DMS79 (cell line): ENCODE measurements around the gene PLXNB2.
A peak's percentile ranks its signal among the peaks of the same experiment; 100 is the strongest.
"Not testable (repeated sequence)": the region's sequence is repeated elsewhere in the genome, so short reads cannot be mapped to it uniquely, and the experiment has no call there.

Experiments used
- DNase-seq: peaks from one replicate; lab custom pipeline; 2025; lab: John Stamatoyannopoulos, UW

Gene PLXNB2

GRCh38 chr22:50325444-50326224 lies 18.2 kb upstream of the PLXNB2 start:
- DNase-seq, result no peak

DNA sequence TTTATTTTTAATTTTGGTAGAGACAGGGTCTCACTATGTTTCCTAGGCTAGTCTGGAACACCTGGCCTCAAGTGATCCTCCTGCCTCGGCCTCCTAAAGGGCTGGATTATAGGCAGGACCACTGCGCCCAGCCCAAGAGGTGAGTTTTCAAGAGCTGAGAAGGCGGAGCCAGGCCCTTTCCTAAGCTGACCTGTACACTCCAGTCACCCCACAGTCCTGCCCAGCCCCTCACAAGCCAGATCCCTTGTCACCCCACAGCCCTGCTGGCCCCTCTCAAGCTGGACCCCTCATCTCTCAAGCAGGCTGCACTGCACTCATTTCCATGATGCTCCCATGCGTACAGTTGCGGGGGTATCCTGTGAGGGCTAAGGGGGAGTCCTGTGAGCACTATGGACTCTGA lies 16.5 kb upstream of the PLXNB2 start:
- no peak for DNase-seq

DNA sequence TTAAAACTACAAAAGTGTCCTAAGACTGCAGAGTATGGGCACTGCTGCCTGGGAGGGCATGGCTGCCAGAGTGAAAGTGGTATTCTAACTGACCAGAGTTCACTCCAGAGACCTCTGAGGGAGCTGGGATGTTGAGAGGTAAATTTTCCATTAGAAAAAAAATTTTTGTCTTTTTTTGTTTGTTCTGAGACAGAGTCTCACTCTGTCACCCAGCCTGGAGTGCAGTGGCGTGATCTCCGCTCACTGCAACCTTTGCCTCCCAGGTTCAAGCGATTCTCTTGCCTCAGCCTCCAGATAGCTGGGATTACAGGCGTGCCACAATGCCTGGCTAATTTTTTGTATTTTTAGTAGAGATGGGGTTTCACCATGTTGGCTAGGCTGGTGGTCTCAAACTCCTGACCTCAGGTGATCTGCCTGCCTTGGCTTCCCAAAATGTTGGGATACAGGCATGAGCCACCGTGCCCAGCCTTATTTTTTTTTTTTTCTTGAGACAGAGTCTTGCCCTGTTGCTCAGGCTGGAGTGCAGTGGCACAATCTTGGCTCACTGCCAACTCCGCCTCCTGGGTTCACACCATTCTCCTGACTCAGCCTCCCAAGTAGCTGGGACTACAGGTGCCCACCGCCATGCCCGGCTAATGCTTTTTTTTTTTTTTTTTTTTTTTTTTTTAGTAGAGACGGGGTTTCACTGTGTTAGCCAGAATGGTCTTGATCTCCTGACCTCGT lies 15.1 kb upstream of the PLXNB2 start:
- not testable (repeated sequence) for DNase-seq

- DNase-seq, result no peak
Observed at GRCh38 chr22:50320671-50321325, 13.4 kb upstream of the PLXNB2 start.

DNA sequence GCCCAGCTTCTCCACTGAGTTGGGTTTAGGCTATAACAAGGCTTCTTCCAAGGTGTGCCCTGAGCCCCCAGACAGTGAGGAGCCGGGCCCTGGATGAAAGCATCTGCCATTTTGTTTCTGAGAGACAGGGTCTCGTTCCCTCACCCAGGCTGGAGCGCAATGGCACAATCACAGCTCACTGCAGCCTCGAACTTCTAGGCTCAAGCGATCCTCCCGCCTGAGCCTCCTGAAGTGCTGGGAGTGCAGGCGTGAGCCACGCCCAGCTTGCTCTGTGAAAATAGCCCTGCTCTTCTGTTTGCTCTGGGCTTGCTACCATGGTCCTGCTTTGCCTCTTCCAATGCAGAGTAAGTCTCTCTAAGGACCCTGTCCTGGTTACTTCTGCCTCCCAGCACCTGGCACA lies 12.7 kb upstream of the PLXNB2 start:
- DNase-seq, result no peak

DNA sequence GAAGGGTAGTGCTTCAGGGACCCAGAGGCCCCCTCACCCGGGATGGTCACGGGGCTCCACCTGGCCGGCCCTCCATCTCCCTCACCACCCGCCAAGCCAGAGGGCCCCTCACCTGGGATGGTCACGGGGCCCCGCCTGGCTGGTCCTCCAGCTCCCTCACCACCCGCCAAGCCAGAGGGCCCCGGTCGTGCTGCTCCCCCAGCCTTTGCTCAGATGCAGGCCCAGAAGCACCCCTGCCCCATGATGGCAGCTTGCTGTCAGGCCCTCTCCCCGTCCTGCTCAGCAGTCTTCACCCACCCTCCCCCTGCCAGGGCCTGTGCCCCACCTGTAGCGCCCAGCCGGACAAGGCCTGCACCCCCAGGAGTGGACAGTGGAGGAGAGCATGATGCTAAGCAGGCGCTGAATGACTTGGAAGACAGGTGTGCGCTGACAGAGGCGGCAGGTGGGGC lies 12.1 kb upstream of the PLXNB2 start:
- DNase-seq, result no peak

DNA sequence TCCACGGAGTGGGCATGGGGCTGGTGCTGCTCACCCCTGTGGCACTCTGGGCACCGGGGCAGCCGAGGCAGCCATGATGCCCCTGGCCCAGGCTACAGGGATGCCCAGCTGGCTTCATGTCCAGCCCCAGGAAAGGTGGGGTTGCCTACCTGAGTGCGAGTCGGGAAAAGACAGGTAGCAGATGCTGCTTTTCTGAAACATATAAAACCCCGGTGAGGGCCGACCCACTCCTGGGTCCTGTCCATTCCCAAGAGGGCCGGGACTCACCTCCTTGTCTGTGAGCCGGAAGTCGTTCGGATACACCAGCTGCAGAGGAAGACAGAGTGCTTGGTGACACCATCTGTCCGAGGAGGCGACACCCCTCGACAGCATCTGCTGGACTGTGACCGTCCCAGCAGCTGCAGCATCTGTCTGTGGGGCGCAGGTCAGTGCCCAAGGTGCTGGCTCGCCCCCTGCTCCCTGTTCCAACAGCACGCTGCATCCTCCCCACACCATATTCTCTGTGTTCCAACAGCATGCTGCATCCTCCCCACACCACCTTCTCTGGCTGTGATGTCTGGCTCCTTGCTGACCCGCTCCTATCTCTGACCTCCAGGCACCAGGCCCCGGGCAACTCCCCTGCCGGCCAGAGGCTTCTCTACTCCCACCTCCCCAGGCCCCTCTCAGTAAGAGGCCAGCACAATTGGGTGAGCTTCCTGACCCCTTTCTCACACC lies 11.4 kb upstream of the PLXNB2 start:
- DNase-seq, result no peak

GRCh38 chr22:50318356-50318697 lies 10.9 kb upstream of the PLXNB2 start:
- DNase-seq, result no peak

- DNase-seq, result no peak
Observed at GRCh38 chr22:50317674-50318073, 10.2 kb upstream of the PLXNB2 start.

GRCh38 chr22:50317178-50317577 lies 9.7 kb upstream of the PLXNB2 start:
- no peak for DNase-seq

- DNase-seq, result no peak
Observed at GRCh38 chr22:50316114-50317065, 8.9 kb upstream of the PLXNB2 start.

- DNase-seq, result no peak
Observed at GRCh38 chr22:50315289-50316113, 8.1 kb upstream of the PLXNB2 start.

- DNase-seq, result peak; percentile 63
Observed at GRCh38 chr22:50314455-50315288, 7.2 kb upstream of the PLXNB2 start.

- DNase-seq, result no peak
Observed at GRCh38 chr22:50314081-50314454, 6.6 kb upstream of the PLXNB2 start.

GRCh38 chr22:50313600-50313999 lies 6.2 kb upstream of the PLXNB2 start:
- no peak for DNase-seq

DNA sequence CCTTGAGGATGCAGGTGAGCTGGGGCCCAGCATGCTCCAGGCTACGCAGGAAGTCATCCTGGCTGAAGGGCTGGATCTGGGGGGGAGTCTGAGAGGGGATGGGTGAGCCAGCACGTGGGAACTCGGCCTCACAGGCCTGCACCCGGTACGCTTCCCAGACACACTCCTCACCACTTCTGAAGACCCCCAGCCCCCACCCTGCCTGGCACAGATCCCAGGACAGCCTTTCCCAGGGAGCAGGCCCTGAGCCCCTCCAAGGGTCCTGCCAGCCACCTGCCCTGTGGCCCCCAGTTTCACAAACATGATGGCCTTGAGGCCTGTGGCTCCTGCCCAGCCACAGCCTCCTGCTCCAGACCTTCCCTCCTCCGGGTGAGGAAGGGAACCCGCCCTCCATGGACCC lies 5.6 kb upstream of the PLXNB2 start:
- DNase-seq, result no peak

GRCh38 chr22:50312371-50312770 lies 4.9 kb upstream of the PLXNB2 start:
- no peak for DNase-seq

DNA sequence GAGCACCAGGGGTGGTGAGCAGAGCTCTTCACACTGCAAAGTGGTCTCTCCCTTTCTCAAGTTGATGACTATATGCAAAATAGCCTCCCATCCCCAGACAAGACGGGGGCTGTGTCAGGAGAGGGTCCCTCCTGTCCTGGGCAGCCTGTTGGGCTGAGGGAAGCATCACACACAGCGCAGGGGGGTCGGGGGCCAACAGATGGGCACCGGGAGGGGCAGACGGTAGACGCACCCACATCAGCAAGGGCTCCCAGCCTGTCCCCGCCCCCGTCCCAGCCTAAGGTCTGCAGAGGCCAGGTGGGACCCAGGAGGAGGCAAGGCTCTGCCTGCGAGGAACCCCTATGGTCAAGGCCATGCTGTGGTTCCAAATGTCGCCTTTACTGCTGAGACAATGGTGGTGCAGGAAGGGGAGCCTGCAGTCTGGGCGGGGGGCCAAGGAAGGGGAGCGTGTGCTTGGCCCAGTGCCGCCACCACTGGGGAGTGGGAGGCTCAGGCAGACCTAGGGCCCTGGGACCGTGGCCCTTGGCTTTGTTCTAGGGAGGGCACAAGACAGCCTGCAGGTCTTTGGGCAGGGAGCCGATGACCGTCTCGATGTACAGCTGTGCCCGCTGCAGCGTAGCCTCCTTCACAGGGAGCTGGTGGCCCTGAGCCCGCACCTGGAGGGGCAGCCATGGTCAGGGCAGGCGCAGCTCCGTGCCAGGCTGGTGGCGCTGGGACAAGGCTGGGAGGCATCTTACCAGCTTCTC lies 4.3 kb upstream of the PLXNB2 start:
- no peak for DNase-seq

GRCh38 chr22:50310949-50311444 lies 3.6 kb upstream of the PLXNB2 start:
- no peak for DNase-seq
